Cardiac septum (tissue), 1 donor: ENCODE measurements around the gene PPP2R1B. TPM values are rescaled to one million over a fixed set of nuclear protein-coding genes. Genes with fewer than 3 reads are reported as not detected.

Experiments
- DNase-seq: peaks from one replicate; pipeline ENCODE4 v3.0.0-alpha.2; 2020; ENCODE audit warnings: low spot score
- intact Hi-C: fragments of 100-400 bp; cut with DNase I; formaldehyde crosslinking; loops from one replicate; pipeline ENCODE4 v1.14.0; 2022
- long read RNA-seq: library from polyadenylated mRNA; unstranded; transcript quantifications from one replicate; pipeline ENCODE4 v2.0.0, GENCODE V29; 2021
- total RNA-seq: library from RNA; stranded (reverse); fragmentation: NEBNext Ultra II Directional; extraction: Animal tissue kit (Norgen Biotek cat#: 25700); gene quantifications from one replicate; pipeline ENCODE4 v1.2.1, GENCODE V29; 2021
- donor health status: DM: no; HTN: no; CAD: no.

The PPP2R1B gene
- total RNA-seq: 12.9 TPM
- long read RNA-seq, full-length matches to known transcripts: 14 of 21 reads
- long read RNA-seq, partial matches to known transcripts: 3 of 21 reads
- long read RNA-seq, other reads (novel, unspliced or antisense): 4 of 21 reads

DNA sequence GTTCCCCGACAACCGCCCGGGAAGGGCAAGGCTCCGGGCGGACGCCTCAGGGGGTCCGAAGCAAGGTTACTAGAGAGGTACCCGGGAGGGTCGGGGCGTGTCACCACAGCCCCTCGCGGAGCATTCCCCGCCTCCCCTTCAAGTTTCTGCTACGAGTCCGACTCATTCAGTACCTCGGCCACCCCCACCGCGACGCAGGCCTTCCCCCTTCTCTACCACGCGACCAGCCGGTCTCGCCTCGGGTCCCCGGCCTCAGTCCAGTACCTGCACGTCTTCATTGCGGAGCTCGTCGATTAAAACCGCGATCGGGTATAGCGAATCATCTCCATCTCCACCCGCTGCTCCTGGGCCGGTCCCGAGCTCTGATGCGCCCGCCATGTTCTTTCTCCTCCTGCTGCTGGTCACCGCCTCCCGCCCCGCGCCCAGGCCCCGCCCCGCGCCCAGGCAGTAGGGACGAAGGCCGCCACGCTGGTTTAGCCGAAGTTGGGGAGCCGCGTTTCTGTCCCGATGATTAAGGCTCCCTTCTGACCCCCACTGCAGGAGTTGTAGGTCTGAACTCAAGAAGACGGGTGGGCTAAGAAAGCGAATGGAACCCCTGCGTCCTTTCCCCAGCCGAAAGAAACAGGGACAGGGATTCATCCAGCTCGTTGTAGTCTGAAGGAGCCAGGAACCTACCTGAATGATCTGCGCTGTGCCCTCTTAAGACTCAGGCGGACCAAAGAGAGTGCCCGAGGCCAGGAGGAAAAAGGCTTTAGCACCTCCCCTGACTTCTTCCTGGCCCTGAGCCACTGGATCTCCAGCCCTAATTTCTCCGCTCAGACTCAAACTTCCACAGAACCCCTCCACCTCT, at the start of gene PPP2R1B:
Gene PPP2R1B, minus strand, starts transcription at position 406 of the 850 bp plus-strand sequence. Its CDS starts 28 bp downstream, at position 378.
- intact Hi-C loops: loop anchor here (2.0 to 5.0 kb wide), 2 partner anchors 34 to 163 kb away; partner anchors contain the start of gene SIK2
- peak; percentile 93 for DNase-seq

DNA sequence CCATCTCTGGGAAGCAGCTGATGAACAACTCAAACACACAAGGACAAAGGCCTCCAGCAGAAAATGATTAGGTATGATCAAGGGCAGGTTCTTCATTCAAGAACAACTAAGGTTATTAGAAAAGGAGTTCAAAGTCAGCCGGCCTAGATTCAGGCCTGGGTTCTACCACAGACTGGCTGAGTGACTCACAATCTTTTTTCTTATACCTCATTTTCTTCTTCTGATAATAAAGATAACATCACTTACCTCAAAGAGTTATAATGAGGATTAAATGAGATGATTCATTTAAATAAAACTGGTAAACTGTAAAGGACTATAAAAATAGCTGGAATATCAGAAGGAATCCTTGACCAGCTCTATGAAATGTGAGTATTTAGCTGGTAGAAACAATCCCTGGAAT, 49.3 kb upstream of the PPP2R1B start:
- intact Hi-C loops: no loop called here
- no peak for DNase-seq

GRCh38 chr11:111814557-111815320, 48.5 kb upstream of the PPP2R1B start:
- intact Hi-C loops: no loop called here
- DNase-seq: no peak

DNA sequence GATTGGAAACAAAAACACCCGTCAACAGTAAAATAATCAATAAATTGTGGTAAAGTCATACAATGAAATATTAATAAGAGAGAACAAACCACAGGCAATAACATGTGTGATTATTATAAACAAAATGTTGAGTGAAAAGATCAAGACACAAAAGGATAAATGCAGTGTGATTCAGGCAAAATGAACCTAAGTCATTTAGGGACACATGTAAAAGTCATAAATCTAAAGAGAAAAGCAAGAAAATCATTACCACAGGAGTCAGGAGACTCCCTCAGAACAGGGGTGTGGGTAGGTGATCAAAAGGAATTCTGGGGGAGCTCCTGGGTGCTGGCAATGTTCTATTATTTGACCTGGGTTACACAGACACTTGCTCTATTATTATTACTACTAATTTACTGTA, 47.9 kb upstream of the PPP2R1B start:
- no peak for DNase-seq
- intact Hi-C loops: no loop called here

- DNase-seq: no peak
- intact Hi-C loops: no loop called here
Measured at GRCh38 chr11:111812211-111812610, 46.0 kb upstream of the PPP2R1B start.

DNA sequence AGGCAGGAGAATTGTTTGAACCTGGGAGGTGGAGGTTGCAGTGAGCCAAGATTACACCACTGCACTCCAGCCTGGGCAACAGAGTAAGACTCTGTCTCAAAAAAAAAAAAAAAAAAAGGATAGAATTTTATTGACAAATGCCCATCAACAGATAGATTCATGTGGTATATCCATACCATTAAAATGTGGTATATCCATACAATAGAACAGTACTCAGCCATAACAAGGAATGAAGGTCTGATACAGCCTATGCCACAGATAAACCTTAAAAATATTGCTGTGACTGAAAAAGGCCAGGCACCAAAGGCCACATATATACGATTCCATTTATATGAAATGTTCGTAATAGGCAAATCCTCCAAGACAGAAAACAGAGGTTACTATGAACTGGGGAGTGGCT, 45.3 kb upstream of the PPP2R1B start:
- no peak for DNase-seq

DNA sequence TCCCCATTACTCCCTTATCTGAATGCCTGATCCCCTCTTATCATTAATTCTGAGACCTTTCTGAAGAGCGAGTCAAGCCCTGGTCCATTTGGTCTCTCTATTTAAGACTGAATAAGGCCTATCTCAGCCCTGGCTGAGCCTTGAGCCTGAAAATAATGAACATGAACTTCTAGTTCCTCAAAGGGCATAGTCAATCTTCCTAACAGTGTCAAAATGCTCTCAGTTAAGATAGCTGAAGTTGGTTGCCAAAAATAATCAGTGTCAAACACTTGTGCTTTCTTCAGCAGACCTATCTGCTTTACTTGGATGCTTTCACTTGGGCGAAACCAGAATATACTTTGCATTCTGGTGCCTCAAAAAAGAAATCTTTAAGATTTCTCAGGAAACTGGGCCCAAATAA, 42.6 kb upstream of the PPP2R1B start:
- intact Hi-C loops: no loop called here
- DNase-seq: no peak

More for the DNA sequence above, 45.3 kb upstream of the PPP2R1B start:
- intact Hi-C loops: no loop called here

DNA sequence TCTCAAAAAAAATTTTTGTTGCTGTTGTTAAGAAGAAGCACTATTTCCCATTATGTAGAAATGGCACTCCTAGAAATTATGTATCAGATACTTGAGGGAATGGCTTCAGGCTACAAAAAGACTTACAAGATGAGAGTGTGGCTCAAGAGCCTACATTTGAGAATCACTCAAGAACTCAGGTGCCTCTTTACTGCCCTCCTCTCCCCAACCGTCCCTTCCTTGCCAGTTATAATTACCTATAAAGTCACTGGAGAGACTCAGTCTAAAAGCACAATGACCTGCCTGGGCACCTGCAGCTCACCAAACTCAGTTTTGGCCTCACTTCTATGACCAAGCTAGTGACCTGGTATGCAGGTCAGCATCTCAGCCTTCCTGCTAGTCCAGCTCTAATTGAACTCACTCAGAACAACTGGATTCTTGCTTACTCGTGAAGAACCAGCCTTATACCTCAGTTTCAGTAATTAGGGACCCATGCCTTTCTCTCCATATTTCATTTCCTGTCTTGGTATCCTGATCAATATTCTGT, 41.9 kb upstream of the PPP2R1B start:
- intact Hi-C loops: no loop called here
- no peak for DNase-seq

GRCh38 chr11:111807076-111807475, 40.9 kb upstream of the PPP2R1B start:
- no peak for DNase-seq
- intact Hi-C loops: no loop called here

- no peak for DNase-seq
- intact Hi-C loops: no loop called here
Measured at GRCh38 chr11:111801135-111801534, 34.9 kb upstream of the PPP2R1B start.

DNA sequence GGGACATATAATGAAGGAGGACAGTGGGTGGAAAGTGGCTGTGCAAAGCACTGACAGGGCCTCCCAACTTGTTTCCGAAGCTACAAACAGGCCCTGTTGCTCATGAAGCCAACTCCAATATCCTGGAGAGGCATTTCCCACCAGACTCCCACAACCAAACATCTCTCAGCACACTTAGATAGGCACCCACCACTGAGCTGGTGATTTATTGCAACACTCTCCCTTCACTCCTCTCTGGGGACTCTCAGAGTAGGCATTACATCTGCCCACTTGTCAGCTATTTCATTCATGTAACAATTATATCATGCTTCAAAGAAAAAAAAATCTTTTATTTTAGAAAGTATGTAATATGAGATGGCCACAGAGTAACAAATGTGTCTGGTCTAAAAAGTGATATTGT, 32.1 kb upstream of the PPP2R1B start:
- no peak for DNase-seq
- intact Hi-C loops: no loop called here

GRCh38 chr11:111797145-111797581, 31.0 kb upstream of the PPP2R1B start:
- intact Hi-C loops: no loop called here
- DNase-seq: no peak

DNA sequence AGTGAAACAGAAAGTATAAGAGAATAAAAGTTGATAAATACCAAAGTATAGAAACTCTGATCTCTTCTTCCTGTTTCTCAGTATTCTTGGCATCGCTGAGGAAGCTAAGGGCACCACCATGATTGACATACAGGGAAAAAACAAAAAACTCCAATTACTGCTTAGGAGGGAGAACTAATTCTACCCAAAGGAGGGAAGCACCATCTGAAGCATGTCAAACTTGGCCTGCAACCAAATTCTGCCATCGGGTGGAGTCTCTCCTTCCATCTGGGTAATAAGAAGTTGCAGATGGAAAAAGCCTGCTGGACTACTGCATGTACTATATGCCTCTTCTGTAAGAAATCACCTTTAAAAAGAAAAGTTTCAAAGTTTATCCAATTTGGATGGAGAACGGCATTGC, 30.5 kb upstream of the PPP2R1B start:
- intact Hi-C loops: no loop called here

GRCh38 chr11:111795334-111795985, 29.3 kb upstream of the PPP2R1B start:
- no peak for DNase-seq
- intact Hi-C loops: no loop called here

More for the DNA sequence above, 30.5 kb upstream of the PPP2R1B start:
- no peak for DNase-seq

- DNase-seq: no peak
- intact Hi-C loops: no loop called here
Measured at GRCh38 chr11:111793863-111794262, 27.7 kb upstream of the PPP2R1B start.

DNA sequence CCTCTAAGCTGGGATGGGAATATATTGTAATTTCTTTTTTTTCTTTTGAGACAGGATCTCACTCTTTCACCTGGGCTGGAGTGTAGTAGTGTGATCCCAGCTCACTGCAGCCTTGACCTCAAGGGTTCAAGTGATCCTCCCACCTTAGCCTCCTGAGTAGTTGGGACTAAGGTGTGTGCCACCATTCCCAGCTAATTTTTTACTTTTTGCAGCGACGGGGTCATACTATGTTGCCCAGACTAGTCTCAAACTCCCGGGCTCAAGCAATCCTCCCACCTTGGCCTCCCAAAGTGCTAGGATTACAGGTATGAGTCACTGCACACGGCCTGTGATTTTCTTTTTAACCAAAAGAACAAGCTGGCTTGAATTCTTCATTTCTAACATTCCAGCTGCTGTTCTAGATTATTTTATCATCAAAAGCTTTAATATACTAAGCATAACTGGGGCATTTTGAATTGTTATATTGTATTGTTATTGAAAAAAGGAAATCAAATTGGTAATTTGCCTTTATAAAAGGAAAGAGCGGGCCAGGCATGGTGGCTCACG, 26.8 kb upstream of the PPP2R1B start:
- no peak for DNase-seq
- intact Hi-C loops: no loop called here

DNA sequence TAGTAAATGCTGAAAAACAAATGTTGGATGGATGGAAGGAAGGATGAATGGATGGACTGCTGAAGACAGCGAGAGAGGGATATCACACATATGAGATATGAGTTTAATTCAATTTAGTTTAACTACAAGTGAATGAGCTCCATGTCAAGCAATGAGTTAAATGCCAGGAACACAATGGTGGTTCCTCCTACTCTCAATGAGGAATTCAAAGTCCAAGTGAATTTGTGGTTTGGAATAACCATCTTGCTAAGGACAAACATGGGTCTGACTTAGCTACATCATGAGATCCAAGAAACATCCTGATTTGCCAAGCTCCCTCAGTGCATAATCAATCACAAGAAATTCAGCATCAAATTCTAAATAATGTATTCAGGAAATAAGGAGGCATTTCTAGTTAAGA, 26.1 kb upstream of the PPP2R1B start:
- intact Hi-C loops: no loop called here
- DNase-seq: no peak

DNA sequence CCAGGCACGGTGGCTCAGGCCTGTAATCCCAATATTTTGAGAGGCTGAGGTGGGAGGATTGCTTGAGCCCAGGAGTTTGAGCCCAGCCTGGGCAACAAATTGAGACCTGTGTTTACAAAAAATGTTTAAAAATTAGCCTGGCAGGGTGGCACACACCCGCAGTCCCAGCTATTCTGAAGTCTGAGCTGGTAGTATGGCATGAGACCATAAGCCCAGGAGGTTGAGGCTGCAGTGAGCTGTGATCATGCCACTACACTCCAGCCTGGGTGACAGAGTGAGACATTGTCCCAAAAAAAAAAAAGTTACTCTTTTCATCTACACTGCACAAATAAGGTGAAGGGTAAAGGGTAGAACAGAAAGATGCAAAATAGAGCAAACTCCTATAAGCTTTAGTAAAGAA, 22.3 kb upstream of the PPP2R1B start:
- intact Hi-C loops: loop anchor here (5.0 kb wide), 1 partner anchor 34 kb away; no protein-coding TSS in a partner anchor
- no peak for DNase-seq

DNA sequence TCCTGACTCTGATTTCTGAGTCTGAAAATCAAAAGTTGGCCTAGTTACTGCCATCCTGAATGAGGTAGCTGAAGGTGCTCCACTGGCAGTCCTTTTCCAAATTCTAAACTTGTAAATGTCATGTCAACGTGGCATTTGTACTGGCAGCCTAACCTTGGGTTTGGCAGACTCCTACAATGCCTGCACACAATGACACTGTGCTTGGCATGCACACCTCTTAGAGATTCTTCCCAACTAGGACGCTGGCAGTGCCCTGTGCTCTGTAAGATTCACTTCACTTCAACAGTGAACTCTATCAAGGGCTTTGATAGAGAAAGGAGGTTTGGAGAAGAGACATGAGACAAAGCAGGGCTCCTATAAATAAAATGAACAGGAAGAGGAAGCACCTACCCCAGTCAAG, 21.9 kb upstream of the PPP2R1B start:
- intact Hi-C loops: loop anchor here (5.0 kb wide), 1 partner anchor 34 kb away; no protein-coding TSS in a partner anchor
- DNase-seq: peak; percentile 79
